ENCODE results near the gene MRTFA.
A peak's percentile ranks its signal among the peaks of the same experiment; 100 is the strongest.
"Not testable (repeated sequence)": the region's sequence is repeated elsewhere in the genome, so short reads cannot be mapped to it uniquely, and the experiment has no call there.

The MRTFA gene

DNA sequence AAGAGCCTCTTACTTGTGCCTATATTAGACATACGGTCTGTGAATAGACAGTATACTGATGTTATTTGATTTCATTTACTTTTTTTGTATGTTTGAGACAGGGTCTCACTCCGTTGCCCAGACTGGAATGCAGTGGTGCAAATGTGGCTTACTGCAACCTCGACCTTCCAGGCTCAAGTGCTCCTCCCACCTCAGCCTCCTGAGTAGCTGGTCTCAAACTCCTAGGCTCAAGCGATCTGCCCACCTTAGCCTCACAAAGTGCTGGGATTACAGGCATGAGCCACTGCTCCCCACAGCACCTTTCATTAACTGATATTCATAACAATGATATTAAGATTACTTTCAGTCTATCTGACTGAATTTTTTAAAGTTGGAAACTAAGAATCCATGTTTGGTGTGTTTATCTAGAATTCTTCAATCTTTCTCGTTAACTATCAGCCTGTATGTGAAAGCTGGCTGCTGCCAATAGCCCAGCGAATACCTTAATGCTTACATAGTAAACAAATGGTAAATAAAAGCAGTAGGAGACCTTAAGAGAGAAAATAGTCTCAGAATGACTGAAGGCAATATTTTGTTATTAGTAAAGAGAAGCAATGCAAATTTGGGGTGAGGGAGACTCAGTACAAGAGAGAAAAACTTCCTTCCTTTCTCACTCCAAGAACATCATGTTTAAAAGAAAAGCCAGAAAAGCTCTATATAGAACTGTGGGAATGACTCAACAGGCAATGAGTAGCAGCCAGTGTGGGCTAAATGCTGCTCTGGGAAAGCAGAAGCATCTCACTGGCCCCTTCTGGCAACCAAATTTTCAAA, 101.9 kb downstream of the MRTFA start:
- FAIRE-seq, result peak; percentile 82

DNA sequence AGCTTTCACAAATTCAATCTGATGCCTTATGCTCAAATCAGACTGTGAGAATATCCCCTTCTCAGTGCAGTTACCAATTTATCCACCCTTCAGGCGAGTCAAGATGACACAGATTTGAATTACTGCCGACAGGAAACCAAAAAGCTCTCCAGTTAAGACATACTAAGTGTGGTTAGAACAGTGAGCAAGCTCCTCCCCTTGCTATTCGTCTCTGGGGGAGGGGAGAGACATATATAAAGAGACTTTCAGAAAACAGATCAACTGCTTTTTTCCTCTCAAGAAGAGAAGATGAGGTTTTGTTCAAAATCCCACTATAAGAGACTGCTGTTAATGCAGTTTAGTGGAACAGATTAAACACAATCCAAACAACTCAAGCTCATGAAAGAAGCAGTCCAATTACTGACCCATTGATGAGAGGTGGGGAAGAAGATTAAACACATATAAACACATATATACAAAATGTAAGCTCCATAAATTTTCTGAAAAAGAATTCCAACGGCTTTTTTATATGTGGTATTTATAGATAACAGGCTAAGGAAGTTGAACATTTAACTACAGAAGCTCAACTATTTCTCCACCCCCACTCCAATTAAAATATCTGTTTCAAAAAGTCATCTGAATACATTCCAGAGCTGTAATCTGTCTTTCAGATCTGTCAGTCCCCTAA, 102.7 kb downstream of the MRTFA start:
- DNase-seq (ENCODE audit: insufficient read length, low spot score) (peak; percentile 50), FAIRE-seq (peak; percentile 88)
- no peak for TF ChIP-seq SPI1 (IDR thresholded peaks at IDR 0.05; ENCODE audit: low read depth, low read length)
- TF ChIP-seq TAF1 (IDR thresholded peaks at IDR 0.05; ENCODE audit: low read depth, low read length), result no peak
- TF ChIP-seq POLR2AphosphoS5 (IDR thresholded peaks at IDR 0.05; ENCODE audit: low read depth, low read length), result peak; percentile 37; the same call in 1 of the 2 replicates
- no peak for TF ChIP-seq PAX5 (IDR thresholded peaks at IDR 0.05; ENCODE audit: insufficient read depth, low read length, severe bottlenecking)
- TF ChIP-seq POLR2A (IDR thresholded peaks at IDR 0.05; ENCODE audit: low read depth, low read length), result peak; percentile 68; the same call in 1 of the 2 replicates

More for the DNA sequence above, 101.9 kb downstream of the MRTFA start:
- DNase-seq (ENCODE audit: insufficient read length, low spot score), result no peak
- TF ChIP-seq SPI1 (IDR thresholded peaks at IDR 0.05; ENCODE audit: low read depth, low read length), result no peak
- no peak for TF ChIP-seq POLR2A (IDR thresholded peaks at IDR 0.05; ENCODE audit: low read depth, low read length)

DNA sequence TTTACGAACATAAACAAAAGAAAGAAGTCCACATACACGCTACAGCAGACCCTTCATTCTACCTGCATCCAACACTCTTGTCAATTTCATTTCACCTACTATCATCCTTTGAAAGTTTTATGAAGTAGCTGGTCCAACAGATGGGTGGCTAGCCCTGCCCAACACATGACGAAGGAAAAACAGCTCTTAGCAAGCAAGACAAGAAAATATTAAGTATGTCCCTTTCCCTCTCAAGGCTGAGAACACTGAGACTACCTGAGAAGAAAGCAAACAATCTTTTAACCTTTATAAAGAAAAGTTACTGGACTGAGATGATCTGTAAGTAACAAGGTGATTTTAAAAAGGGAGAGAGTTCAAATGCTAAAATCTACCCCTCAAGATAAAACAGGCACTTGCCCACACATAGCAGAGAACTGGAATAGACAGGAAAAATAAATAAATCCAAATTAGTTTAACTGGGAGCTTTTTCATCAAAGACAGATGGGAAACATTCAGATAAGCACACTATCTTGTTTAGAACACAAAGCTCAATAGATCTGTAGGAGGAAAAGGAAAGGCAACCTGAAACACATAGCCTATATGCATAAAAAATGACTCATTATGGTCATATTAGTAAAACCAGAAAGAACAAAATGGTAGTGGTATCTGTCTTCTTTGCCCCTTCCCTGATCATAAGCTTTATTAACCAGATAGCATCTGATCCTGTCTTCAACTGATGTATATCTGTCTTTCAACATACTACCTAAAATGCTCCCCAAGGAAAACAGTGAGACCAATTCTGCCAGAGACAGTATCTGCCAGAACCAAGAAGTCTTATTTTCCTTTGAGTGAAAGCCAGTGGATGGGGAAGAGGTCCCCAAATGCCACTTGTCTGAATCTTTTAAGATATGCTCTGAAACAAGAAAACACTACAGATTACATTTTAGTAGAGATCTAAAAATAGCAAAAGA, 104.3 kb downstream of the MRTFA start:
- no peak for DNase-seq (ENCODE audit: insufficient read length, low spot score)
- TF ChIP-seq SPI1 (IDR thresholded peaks at IDR 0.05; ENCODE audit: low read depth, low read length) (no peak), POLR2AphosphoS5 (IDR thresholded peaks at IDR 0.05; ENCODE audit: low read depth, low read length) (no peak), TAF1 (IDR thresholded peaks at IDR 0.05; ENCODE audit: low read depth, low read length) (no peak), POU2F2 (IDR thresholded peaks at IDR 0.05; ENCODE audit: low read depth, low read length) (0 out of 2 replicates have a peak, but pooled peaks have one; percentile 20), PAX5 (IDR thresholded peaks at IDR 0.05; ENCODE audit: insufficient read depth, low read length, severe bottlenecking) (no peak)
- peak; percentile 74 for FAIRE-seq

- not testable (repeated sequence) for FAIRE-seq; DNase-seq (ENCODE audit: insufficient read length, low spot score)
These were observed 106.1 kb downstream of the MRTFA start for GRCh38 chr22:40530391-40530790.

- FAIRE-seq (peak; percentile 5), DNase-seq (ENCODE audit: insufficient read length, low spot score) (no peak)
- no peak for TF ChIP-seq POLR2A (IDR thresholded peaks at IDR 0.05; ENCODE audit: low read depth, low read length)
- TF ChIP-seq SPI1 (IDR thresholded peaks at IDR 0.05; ENCODE audit: low read depth, low read length), result no peak
- no peak for TF ChIP-seq POLR2AphosphoS5 (IDR thresholded peaks at IDR 0.05; ENCODE audit: low read depth, low read length)
- TF ChIP-seq TAF1 (IDR thresholded peaks at IDR 0.05; ENCODE audit: low read depth, low read length), result no peak
- no peak for TF ChIP-seq POU2F2 (IDR thresholded peaks at IDR 0.05; ENCODE audit: low read depth, low read length)
- TF ChIP-seq PAX5 (IDR thresholded peaks at IDR 0.05; ENCODE audit: insufficient read depth, low read length, severe bottlenecking), result no peak
These were observed 106.7 kb downstream of the MRTFA start for GRCh38 chr22:40529821-40530220.

- DNase-seq (ENCODE audit: insufficient read length, low spot score) (no peak), FAIRE-seq (no peak)
- TF ChIP-seq POU2F2 (IDR thresholded peaks at IDR 0.05; ENCODE audit: low read depth, low read length), result no peak
- no peak for TF ChIP-seq TAF1 (IDR thresholded peaks at IDR 0.05; ENCODE audit: low read depth, low read length)
- TF ChIP-seq SPI1 (IDR thresholded peaks at IDR 0.05; ENCODE audit: low read depth, low read length), result no peak
- TF ChIP-seq PAX5 (IDR thresholded peaks at IDR 0.05; ENCODE audit: insufficient read depth, low read length, severe bottlenecking), result no peak
- TF ChIP-seq POLR2AphosphoS5 (IDR thresholded peaks at IDR 0.05; ENCODE audit: low read depth, low read length), result no peak
- no peak for TF ChIP-seq POLR2A (IDR thresholded peaks at IDR 0.05; ENCODE audit: low read depth, low read length)
These were observed 109.6 kb downstream of the MRTFA start for GRCh38 chr22:40526960-40527359.

DNA sequence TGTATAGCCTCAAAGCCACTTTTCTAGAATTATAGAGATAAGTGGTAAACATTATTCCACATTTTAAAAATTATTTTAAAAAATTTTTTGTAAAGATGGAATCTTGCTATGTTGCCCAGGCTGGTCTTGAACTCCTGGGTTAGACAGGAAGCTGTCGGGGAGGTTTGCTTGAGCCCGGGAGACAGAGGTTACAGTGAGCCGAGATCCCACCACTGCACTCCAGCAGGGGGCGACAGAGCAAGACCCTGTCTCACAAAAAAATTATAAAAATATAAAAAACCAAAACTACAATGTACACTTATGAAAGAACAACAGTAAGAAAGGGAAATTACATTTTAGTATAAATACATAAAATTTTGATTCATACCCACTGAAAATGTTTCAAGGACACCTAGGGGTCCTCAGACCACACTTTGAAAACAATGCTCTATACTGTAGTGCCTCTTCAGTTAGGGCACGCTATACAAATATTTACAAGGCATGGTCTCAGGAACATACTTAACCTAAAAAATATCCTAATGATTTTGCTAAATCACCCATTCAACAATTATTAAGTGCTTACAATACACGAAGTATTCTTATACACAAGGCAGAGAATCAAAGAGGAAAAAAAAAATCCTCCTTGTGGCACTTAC, 111.2 kb downstream of the MRTFA start:
- DNase-seq (ENCODE audit: insufficient read length, low spot score) (no peak), FAIRE-seq (no peak)

GRCh38 chr22:40524392-40525249, 111.9 kb downstream of the MRTFA start:
- FAIRE-seq (no peak), DNase-seq (ENCODE audit: insufficient read length, low spot score) (no peak)
- TF ChIP-seq POU2F2 (IDR thresholded peaks at IDR 0.05; ENCODE audit: low read depth, low read length) (no peak), PAX5 (IDR thresholded peaks at IDR 0.05; ENCODE audit: insufficient read depth, low read length, severe bottlenecking) (no peak), POLR2A (IDR thresholded peaks at IDR 0.05; ENCODE audit: low read depth, low read length) (no peak), POLR2AphosphoS5 (IDR thresholded peaks at IDR 0.05; ENCODE audit: low read depth, low read length) (no peak), SPI1 (IDR thresholded peaks at IDR 0.05; ENCODE audit: low read depth, low read length) (no peak), TAF1 (IDR thresholded peaks at IDR 0.05; ENCODE audit: low read depth, low read length) (no peak)

More for the DNA sequence above, 111.2 kb downstream of the MRTFA start:
- TF ChIP-seq POLR2AphosphoS5 (IDR thresholded peaks at IDR 0.05; ENCODE audit: low read depth, low read length), result no peak
- no peak for TF ChIP-seq SPI1 (IDR thresholded peaks at IDR 0.05; ENCODE audit: low read depth, low read length)
- TF ChIP-seq POU2F2 (IDR thresholded peaks at IDR 0.05; ENCODE audit: low read depth, low read length), result no peak
- no peak for TF ChIP-seq POLR2A (IDR thresholded peaks at IDR 0.05; ENCODE audit: low read depth, low read length)
- TF ChIP-seq TAF1 (IDR thresholded peaks at IDR 0.05; ENCODE audit: low read depth, low read length), result no peak
- no peak for TF ChIP-seq PAX5 (IDR thresholded peaks at IDR 0.05; ENCODE audit: insufficient read depth, low read length, severe bottlenecking)
